ENCODE results near the gene ITPKC.

Gene ITPKC

DNA sequence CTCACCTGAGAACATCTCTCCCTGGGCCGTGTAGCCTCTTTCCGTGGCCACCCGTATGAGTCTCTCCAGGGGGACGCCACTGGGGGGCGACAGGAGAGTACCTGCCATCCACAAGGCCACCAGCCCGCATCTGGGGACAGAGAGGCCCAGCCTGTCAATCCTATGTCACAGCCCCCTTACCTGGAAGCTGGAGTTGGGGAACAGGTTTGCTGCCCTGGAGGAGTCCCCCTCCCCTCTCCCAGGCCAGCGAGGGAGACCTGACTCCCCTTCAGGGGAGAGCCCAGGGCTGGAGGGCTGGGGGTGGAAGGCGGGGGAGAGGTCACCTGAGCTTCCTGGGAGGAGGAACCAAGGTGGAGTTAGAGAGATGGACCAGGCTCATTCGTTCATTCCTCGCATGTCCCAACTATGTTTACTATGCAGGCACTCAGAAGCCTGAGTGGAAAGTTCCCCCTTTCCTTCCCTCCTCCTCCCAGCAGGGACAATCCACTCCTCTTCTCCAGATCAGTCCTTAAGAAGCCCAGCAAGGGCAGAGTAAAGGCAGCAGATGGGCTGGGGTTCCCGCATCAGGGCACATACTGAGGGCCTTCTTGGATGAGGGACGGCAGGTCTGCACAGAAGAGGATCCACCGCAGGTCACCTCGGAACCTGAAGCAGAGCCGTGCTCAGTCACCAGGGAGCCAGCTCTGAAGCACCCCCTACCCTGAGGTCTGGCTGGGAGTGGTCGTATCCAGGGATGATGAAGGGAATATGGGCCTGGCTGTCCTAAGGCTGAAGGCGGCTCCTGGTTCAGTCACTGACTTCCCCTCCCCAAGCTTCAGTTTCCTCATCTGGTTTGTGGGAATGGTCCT is 27.9 kb downstream of the ITPKC start:
- Histone ChIP-seq H3K9ac (ENCODE audit: low read depth, low read length) (no peak overlapping the region), H3K4me2 (ENCODE audit: low read length) (no peak overlapping the region), H3K4me3 (ENCODE audit: low read length) (no peak overlapping the region), H3K36me3 (ENCODE audit: insufficient read depth, low read length) (peaks cover 6% of the 10 kb centered on the region), H3K27me3 (ENCODE audit: control insufficient read depth, insufficient read depth, low read length) (no peaks in the 10 kb centered on the region), H3K9me3 (replicated peaks; ENCODE audit: low read length) (no peaks in the 10 kb centered on the region), H3K4me1 (ENCODE audit: control insufficient read depth, insufficient read depth, low read length) (peaks cover 17% of the 10 kb centered on the region)

DNA sequence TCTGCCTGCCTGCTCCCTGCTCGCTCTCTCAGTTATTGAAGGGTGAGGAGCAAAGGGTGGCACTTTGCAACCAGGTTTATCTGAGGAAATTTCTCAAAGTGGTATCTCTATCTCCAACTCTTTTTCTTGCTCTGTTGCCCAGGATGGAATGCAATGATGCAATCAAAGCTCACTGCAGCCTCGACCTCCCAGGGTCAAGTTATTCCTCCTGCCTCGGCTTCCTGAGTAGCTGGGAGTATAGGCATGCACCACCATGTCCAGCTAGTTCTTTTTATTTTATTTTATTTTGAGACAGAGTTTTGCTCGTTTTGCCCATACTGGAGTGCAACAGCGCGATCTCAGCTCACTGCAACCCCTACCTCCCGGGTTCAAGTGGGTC is 28.5 kb downstream of the ITPKC start:
- Histone ChIP-seq H3K4me2 (ENCODE audit: low read length) (no peak overlapping the region), H3K4me1 (ENCODE audit: control insufficient read depth, insufficient read depth, low read length) (peaks cover 21% of the 10 kb centered on the region), H3K9me3 (replicated peaks; ENCODE audit: low read length) (no peaks in the 10 kb centered on the region), H3K9ac (ENCODE audit: low read depth, low read length) (no peak overlapping the region), H3K36me3 (ENCODE audit: insufficient read depth, low read length) (peaks cover under 1% of the 10 kb centered on the region), H3K4me3 (ENCODE audit: low read length) (no peak overlapping the region), H3K27me3 (ENCODE audit: control insufficient read depth, insufficient read depth, low read length) (no peaks in the 10 kb centered on the region)

DNA sequence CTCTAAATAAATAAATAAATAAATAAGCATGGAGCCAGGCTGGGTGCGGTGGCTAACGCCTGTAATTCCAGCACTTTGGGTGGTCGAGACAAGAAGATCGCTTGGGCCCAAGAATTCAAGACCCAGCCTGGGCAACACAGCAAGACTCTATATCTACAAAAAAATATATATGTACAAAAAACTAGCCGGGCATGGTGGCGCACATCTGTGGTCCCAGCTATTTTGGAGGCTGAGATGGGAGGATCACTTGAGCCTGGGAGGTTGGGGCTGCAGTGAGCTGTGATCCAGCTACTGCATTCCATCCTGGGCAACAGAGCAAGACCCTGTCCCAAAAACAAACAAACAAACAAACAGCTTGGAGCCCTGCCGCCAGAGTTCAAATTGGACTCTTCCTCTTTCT is 30.6 kb downstream of the ITPKC start:
- no peak overlapping the region for H3K4me3 ChIP-seq (ENCODE audit: low read length)
- no peak overlapping the region for H3K4me2 ChIP-seq (ENCODE audit: low read length)
- H3K9ac ChIP-seq (ENCODE audit: low read depth, low read length): no peak overlapping the region
- H3K9me3 ChIP-seq (replicated peaks; ENCODE audit: low read length): no peaks in the 10 kb centered on the region
- H3K36me3 ChIP-seq (ENCODE audit: insufficient read depth, low read length): no peaks in the 10 kb centered on the region
- H3K4me1 ChIP-seq (ENCODE audit: control insufficient read depth, insufficient read depth, low read length): peaks cover 25% of the 10 kb centered on the region
- no peaks in the 10 kb centered on the region for H3K27me3 ChIP-seq (ENCODE audit: control insufficient read depth, insufficient read depth, low read length)

DNA sequence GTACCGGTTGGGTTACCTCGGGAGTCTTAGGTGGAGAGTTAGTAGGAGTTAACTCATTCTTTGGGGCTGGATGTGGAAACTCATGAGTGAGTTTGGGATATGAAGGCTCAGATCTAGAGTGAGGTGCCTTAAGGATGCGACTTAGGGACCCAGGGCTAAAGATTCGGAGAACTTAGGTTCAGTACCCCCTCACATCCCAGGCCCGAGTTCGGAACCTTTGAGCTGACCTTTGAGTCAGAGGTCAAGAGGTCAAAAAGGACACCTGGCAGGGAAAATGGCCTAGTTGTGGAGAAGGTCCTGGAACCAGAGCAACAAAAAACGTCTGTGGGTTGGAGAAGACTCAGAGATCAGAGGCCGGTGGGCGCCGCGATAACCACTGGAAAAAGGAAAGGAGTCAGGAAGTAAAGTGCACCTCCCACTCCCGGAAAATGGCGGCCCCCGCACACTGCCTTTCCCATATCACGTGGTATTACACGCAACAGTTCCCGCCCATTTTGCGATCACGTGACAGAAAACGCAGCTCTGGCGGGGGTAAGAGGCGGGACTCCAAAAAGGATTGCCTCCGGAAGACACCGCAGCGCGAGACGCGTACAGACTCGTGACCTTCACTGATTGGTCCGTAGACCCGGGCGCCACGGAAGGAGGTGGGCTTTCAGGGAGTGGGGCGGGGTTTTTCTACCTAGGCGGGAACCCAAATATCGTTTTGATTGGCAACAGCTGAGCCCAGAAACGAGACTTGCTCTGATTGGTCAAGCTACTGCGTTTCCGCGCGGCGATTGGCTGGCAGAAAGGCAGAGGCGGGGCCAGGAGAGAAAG is 33.4 kb downstream of the ITPKC start, which contains the start of gene ACTMAP:
Gene ACTMAP (minus strand): TSS at position 420 of the 816 bp plus-strand sequence. CDS start 674 bp downstream, outside the sequence.
- Histone ChIP-seq H3K36me3 (ENCODE audit: insufficient read depth, low read length) (peaks cover 16% of the 10 kb centered on the region), H3K4me1 (ENCODE audit: control insufficient read depth, insufficient read depth, low read length) (peaks cover 32% of the 10 kb centered on the region), H3K9ac (ENCODE audit: low read depth, low read length) (peak within 1 kb of the TSS; percentile 96), H3K4me2 (ENCODE audit: low read length) (peak within 1 kb of the TSS; percentile 99), H3K9me3 (replicated peaks; ENCODE audit: low read length) (no peaks in the 10 kb centered on the region), H3K4me3 (ENCODE audit: low read length) (peak within 1 kb of the TSS; percentile 90), H3K27me3 (ENCODE audit: control insufficient read depth, insufficient read depth, low read length) (no peaks in the 10 kb centered on the region)

DNA sequence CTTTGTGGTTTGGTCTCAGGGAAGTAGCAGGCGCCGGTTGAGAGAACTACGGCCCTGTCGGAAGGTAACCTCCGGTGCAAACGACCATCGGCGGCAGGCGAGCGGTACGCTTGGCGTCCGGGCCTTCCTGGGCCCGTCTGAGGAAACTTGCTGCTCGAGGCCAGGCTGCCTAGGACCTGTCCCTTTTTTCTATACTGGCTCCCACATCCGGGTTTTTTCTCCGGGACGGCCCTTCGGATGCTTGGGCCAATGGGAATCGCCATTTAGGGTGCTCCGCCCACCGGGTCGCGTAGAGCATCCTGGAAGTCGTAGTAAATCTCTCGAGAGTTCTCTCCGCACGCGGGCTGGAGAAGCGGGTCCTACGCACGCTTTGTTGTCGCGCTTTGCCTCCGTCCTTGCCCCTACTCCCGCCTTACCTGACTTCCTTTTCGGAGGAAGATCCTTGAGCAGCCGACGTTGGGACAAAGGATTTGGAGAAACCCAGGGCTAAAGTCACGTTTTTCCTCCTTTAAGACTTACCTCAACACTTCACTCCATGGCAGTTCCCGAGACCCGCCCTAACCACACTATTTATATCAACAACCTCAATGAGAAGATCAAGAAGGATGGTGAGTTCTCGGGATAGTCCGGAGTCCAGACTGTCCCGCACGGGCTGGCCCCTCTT is 34.1 kb downstream of the ITPKC start, which contains the start of gene SNRPA:
Gene SNRPA (plus strand): TSS at position 330 of the 664 bp plus-strand sequence. CDS start 206 bp downstream, at position 536.
- Histone ChIP-seq H3K4me2 (ENCODE audit: low read length) (peak within 1 kb of the TSS; percentile 99), H3K4me3 (ENCODE audit: low read length) (peak within 1 kb of the TSS; percentile 90), H3K9me3 (replicated peaks; ENCODE audit: low read length) (no peaks in the 10 kb centered on the region), H3K9ac (ENCODE audit: low read depth, low read length) (peak within 1 kb of the TSS; percentile 96), H3K4me1 (ENCODE audit: control insufficient read depth, insufficient read depth, low read length) (peaks cover 29% of the 10 kb centered on the region), H3K36me3 (ENCODE audit: insufficient read depth, low read length) (peaks cover 23% of the 10 kb centered on the region), H3K27me3 (ENCODE audit: control insufficient read depth, insufficient read depth, low read length) (no peaks in the 10 kb centered on the region)

DNA sequence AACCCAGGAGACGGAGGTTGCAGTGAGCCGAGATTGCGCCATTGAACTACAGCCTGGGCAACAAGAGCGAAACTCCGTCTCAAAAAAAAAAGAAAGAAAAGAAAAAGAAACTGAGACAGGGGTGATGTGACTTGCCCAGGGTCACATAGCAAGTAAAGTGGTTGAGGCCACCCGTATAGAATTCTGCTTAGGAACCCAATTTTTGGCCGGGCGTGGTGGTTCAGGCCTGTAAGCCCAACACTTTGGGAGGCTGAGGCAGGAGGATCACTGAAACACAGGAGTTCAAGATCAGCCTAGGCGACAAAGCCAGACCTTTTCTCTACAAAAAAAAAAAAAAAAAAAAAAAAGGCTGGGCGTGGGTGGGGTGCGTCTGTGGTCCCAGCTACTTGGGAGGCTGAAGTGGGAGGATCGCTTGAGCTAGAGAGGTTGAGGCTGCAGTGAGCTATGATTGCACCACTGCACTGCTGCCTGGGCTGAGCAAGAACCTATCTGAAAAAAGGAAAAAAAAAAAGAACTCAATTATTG is 35.4 kb downstream of the ITPKC start:
- Histone ChIP-seq H3K9ac (ENCODE audit: low read depth, low read length) (peak overlapping the region; percentile 96), H3K4me3 (ENCODE audit: low read length) (peak overlapping the region; percentile 90), H3K4me1 (ENCODE audit: control insufficient read depth, insufficient read depth, low read length) (peaks cover 29% of the 10 kb centered on the region), H3K9me3 (replicated peaks; ENCODE audit: low read length) (no peaks in the 10 kb centered on the region), H3K4me2 (ENCODE audit: low read length) (peak overlapping the region; percentile 96), H3K36me3 (ENCODE audit: insufficient read depth, low read length) (peaks cover 33% of the 10 kb centered on the region), H3K27me3 (ENCODE audit: control insufficient read depth, insufficient read depth, low read length) (no peaks in the 10 kb centered on the region)

DNA sequence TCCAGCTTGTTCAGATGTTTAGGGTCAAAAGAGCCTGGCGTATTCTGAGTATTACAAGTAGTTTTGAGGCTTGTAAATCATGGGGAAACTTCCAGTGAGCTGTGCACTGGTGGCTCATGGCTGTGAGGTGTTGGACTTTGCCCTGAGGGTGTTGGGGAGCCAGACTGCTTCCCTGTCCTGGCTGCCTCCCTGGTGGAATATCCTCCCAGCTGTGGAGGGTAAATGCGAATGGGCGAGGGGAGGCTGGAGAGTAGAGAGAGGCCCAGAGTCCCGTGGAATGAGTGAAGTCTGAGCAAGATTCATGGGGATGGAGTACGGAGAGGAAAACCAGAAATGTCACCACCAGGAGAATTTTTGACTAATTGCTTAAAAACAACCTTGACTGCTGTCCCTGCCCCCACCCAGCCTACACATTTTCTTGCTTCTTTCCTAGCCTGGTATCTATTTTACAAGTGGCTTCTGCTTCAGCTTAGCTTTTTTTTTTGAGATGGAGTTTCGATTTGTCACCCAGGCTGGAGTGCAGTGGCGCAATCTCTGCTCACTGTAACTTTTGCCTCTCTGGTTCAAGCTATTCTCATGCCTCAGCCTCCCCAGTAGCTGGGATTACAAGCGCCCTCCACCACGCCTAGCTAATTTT is 37.8 kb downstream of the ITPKC start:
- H3K9ac ChIP-seq (ENCODE audit: low read depth, low read length): no peak overlapping the region
- H3K36me3 ChIP-seq (ENCODE audit: insufficient read depth, low read length): peaks cover 48% of the 10 kb centered on the region
- H3K4me1 ChIP-seq (ENCODE audit: control insufficient read depth, insufficient read depth, low read length): peaks cover 23% of the 10 kb centered on the region
- H3K9me3 ChIP-seq (replicated peaks; ENCODE audit: low read length): no peaks in the 10 kb centered on the region
- no peak overlapping the region for H3K4me3 ChIP-seq (ENCODE audit: low read length)
- no peaks in the 10 kb centered on the region for H3K27me3 ChIP-seq (ENCODE audit: control insufficient read depth, insufficient read depth, low read length)
- peak overlapping the region; percentile 34 for H3K4me2 ChIP-seq (ENCODE audit: low read length)

DNA sequence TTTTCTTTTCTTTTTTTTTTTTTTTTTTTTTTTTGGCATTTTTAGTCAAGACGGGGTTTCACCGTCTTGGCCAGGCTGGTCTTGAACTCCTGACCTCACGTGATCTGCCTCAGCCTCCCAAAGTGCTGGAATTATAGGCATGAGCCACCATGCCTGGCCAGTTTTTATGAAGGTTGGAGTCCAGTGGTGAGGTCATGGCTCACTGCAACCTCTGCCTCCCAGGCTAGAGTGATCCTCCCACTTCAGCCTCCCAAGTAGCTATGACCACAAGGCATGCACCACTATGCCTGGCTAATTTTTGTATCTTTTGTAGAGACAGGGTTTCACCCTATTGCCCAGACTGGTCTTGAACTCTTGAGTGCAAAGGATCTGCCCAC is 38.3 kb downstream of the ITPKC start:
- Histone ChIP-seq H3K4me3 (ENCODE audit: low read length) (no peak overlapping the region), H3K36me3 (ENCODE audit: insufficient read depth, low read length) (peaks cover 53% of the 10 kb centered on the region), H3K4me1 (ENCODE audit: control insufficient read depth, insufficient read depth, low read length) (peaks cover 18% of the 10 kb centered on the region), H3K9me3 (replicated peaks; ENCODE audit: low read length) (no peaks in the 10 kb centered on the region), H3K4me2 (ENCODE audit: low read length) (no peak overlapping the region), H3K27me3 (ENCODE audit: control insufficient read depth, insufficient read depth, low read length) (no peaks in the 10 kb centered on the region), H3K9ac (ENCODE audit: low read depth, low read length) (no peak overlapping the region)

DNA sequence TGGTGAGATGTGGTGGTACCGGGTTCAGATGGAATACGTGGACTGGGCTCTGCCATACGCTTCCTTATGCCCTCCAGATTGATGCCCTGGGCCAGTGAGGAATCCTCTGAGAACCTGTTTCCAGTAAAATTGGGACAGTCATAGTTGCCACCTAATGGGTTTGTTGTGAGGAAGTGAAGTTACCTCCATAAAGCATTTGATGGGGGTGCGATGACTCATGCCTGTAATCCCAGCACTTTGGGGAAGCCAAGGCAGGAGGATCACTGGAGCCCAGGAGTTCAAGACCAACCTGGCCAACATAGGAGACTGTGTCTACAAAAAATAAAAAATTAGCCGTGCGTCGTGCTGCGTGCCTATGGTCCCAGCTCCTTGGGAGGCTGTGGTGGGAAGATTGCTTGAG is 38.9 kb downstream of the ITPKC start:
- Histone ChIP-seq H3K4me1 (ENCODE audit: control insufficient read depth, insufficient read depth, low read length) (peaks cover 18% of the 10 kb centered on the region), H3K36me3 (ENCODE audit: insufficient read depth, low read length) (peaks cover 59% of the 10 kb centered on the region), H3K9me3 (replicated peaks; ENCODE audit: low read length) (no peaks in the 10 kb centered on the region), H3K4me2 (ENCODE audit: low read length) (no peak overlapping the region), H3K27me3 (ENCODE audit: control insufficient read depth, insufficient read depth, low read length) (no peaks in the 10 kb centered on the region), H3K4me3 (ENCODE audit: low read length) (no peak overlapping the region), H3K9ac (ENCODE audit: low read depth, low read length) (no peak overlapping the region)

DNA sequence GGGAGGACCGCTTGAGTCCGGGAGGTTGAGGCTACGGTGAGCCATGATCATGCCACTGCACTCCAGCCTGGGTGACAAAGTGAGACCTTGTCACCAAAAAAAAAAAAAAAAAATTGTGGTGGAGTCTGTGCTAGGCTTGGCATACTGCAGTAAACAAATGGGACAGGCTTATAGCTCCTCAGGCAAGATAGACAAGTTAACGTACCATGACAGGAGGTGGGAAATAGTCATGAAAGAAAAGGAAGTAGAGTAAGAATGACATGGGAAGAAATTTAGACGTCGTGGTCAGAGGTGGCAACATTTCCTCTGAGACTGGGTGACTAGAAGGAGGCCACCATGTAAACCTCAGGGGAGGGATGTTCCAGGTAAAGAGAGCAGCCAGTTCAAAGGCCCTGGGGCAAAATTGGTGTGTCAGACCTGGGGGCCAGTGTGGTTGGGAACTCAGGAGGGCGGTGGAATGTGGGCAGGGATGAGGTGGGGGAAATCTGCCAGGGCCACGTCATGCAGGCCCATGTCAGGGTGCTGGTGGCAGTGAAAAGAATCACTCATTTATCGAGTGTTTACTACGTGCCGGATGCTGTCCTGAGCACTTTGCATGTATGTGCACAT is 39.7 kb downstream of the ITPKC start:
- no peak overlapping the region for H3K9ac ChIP-seq (ENCODE audit: low read depth, low read length)
- peaks cover 67% of the 10 kb centered on the region for H3K36me3 ChIP-seq (ENCODE audit: insufficient read depth, low read length)

More for the DNA sequence above, 39.7 kb downstream of the ITPKC start:
- no peaks in the 10 kb centered on the region for H3K9me3 ChIP-seq (replicated peaks; ENCODE audit: low read length)
- peaks cover 18% of the 10 kb centered on the region for H3K4me1 ChIP-seq (ENCODE audit: control insufficient read depth, insufficient read depth, low read length)
- no peaks in the 10 kb centered on the region for H3K27me3 ChIP-seq (ENCODE audit: control insufficient read depth, insufficient read depth, low read length)
- H3K4me3 ChIP-seq (ENCODE audit: low read length): no peak overlapping the region
- H3K4me2 ChIP-seq (ENCODE audit: low read length): no peak overlapping the region

All from skeletal muscle satellite cell (primary cell).